ENCODE results near the gene PTH1R.

- TF ChIP-seq CTCF (IDR thresholded peaks at IDR 0.05) (no peak), POLR2A (IDR thresholded peaks at IDR 0.05) (no peak)
Measured at GRCh38 chr3:46901061-46901460, 23.5 kb downstream of the PTH1R start.

Measured in heart left ventricle (tissue), 13 donors.